GM18517 (cell line): ENCODE data around the gene OR1L4.

Experiments used
- ATAC-seq: cut with Tn5 transposase; IDR thresholded peaks from one replicate; pipeline ENCODE4 v1.9.1; 2021; ENCODE audit warnings: mild to moderate bottlenecking, moderate library complexity; ENCODE audit not compliant: unreplicated experiment

Gene OR1L4

DNA sequence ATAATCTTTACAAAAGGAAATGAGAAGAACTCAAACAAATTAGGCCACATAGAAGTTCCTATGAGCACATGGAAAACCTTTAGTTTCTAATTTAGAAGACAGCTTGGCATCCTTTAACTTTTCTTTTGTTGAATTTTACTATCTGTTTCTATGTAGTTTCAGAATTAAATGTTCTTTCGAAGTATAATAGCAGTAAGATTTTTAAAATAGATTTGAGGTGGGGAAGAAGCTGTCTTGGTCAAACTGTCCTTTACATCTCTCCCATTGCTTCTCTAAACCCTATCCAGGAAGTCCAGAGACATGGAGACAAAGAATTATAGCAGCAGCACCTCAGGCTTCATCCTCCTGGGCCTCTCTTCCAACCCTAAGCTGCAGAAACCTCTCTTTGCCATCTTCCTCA, at the start of gene OR1L4:
Gene OR1L4, plus strand, starts transcription at position 301 of the 400 bp plus-strand sequence. Its CDS starts 0 bp downstream, at position 301.
- no peak for ATAC-seq

DNA sequence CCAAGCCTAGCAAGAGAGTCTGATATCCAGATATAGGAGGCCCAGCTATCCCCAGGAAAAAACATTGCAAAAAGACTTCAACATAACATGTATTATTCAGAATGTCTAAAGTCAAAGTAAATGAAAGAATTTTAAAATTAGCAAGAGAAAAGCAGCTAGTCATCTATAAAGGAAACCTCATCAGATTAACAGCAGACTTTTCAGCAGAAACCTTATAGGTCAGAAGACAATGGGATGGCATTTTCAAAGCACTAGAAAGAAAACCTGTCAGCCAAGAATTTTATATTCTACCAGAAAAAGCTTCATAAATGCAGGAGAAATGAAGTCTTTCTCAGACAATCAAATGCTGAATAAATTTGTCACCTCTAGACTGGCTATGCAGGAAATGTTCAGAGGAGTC, 38.9 kb upstream of the OR1L4 start:
- ATAC-seq: no peak

DNA sequence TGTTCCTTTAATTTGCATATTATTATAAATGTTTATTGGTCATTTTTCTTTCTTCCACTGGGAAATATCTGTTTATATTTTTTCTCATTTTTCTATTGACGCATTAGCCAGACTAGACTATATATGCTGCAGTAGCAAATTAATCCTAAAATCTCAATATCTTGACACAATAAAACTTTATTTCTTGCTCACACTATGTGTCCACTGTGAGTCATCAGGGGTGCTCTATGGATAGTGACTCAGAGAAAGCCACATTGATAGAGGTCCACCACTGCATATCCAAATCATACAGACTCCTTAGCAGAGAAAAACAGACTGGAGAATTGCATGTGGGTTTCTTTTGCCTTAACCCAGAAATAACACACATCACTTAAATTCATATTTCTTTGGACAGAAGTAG, 28.1 kb upstream of the OR1L4 start:
- ATAC-seq: no peak

- ATAC-seq: no peak
Observed at GRCh38 chr9:122718038-122718437, 5.8 kb upstream of the OR1L4 start.

- no peak for ATAC-seq
Observed at GRCh38 chr9:122719218-122719617, 4.6 kb upstream of the OR1L4 start.

DNA sequence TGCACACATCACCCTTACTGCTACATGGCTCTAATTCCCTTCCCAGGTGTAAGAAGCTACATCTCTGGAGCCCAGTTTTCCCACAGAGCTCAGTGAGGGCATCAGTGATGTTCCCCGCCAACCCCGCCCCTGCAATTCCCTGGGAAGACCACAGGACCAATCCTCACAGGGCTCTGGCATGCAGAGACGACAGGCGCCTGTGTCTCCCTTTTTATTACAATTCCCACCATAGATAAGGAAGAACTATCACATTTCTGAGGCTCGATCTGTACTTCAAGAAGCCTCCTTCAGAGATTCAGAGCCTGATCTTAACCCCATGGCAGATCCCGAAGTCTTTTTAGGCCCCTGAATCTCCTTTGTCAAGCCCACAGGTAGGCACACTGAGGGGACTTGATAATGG, 18.2 kb downstream of the OR1L4 start, which contains the start of gene OR1L6:
Gene OR1L6, plus strand, starts transcription at position 301 of the 400 bp plus-strand sequence. CDS start 7,545 bp downstream, outside the sequence.
- no peak for ATAC-seq

GRCh38 chr9:122754825-122755224, 31.0 kb downstream of the OR1L4 start:
- ATAC-seq: no peak

DNA sequence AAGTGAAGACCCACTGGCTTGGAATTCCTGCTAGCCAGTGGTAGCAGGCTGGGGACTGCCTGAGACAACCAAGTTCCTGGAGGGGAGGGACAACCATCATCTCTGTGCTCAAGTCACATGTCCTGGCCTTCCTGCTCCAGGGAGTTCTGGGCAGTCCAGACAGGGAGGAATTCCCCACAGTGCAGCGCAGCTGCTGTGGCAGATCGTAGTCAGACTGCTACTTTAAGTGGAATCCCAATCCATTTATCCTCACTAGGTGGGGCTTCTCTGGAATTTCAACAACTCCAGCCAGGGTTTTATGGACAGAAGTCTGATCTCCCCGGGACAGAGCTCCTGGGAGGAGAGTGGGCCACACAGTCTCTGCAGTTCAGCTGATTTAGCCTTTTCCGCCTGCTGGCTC, 44.0 kb downstream of the OR1L4 start:
- ATAC-seq: no peak
